LNCAP (cell line): Measurements from ENCODE around the gene SDR42E1.

Source experiments
- TF ChIP-seq, protein P1 (sequence below): fragments of 450-650 bp; IDR thresholded peaks from 2 replicates; pipeline ENCODE4 v1.5.1; 2017; ENCODE audit warnings: mild to moderate bottlenecking

SDR42E1 gene

DNA sequence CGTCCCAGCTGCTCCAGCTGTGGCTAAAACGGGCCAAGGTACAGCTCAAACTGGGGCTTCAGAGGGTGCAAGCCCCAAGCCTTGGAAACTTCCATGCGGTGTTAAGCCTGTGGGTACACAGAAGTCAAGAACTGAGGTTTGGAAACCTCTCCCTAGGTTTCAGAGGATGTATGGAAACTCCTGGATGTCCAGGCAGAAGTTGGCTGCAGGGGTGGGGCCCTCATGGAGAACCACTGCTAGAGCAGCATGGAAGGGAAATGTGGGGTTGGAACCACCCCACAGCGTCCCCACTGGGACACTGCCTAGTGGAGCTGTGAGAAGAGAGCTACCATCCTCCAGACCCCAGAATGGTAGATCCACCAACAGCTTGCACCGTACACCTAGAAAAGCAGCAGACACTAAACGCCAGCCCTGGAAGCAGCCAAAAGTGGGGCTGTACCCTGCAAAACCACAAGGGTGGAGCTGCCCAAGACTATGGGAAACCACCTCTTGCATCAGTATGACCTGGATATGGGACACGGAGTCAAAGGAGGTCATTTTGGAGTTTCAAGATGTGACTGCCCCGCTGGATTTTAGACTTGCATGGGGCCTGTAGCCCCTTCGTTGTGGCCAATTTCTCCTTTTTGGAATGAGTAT lies 2.2 kb downstream of the SDR42E1 start:
- TF ChIP-seq, protein P1, sequence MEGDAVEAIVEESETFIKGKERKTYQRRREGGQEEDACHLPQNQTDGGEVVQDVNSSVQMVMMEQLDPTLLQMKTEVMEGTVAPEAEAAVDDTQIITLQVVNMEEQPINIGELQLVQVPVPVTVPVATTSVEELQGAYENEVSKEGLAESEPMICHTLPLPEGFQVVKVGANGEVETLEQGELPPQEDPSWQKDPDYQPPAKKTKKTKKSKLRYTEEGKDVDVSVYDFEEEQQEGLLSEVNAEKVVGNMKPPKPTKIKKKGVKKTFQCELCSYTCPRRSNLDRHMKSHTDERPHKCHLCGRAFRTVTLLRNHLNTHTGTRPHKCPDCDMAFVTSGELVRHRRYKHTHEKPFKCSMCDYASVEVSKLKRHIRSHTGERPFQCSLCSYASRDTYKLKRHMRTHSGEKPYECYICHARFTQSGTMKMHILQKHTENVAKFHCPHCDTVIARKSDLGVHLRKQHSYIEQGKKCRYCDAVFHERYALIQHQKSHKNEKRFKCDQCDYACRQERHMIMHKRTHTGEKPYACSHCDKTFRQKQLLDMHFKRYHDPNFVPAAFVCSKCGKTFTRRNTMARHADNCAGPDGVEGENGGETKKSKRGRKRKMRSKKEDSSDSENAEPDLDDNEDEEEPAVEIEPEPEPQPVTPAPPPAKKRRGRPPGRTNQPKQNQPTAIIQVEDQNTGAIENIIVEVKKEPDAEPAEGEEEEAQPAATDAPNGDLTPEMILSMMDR: no peak

DNA sequence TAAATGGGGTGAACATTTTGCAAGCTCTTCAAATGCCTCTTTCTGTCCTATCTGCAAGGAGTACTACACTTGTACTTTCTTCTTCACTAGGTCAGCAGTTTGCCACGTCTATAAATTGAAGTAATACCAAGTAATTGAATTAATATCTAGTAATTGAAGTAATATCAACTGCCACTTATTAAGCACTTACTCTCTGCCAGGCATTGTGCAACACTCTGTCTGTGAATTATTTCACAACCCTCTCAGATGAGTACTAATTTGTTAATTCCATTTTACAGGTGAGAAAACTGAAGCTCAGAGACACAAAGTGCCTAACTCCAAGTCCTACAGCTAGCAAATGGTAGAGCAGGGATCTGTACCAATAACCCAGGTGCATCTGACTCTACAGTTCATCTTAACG lies 4.1 kb downstream of the SDR42E1 start:
- TF ChIP-seq, protein P1: no peak

DNA sequence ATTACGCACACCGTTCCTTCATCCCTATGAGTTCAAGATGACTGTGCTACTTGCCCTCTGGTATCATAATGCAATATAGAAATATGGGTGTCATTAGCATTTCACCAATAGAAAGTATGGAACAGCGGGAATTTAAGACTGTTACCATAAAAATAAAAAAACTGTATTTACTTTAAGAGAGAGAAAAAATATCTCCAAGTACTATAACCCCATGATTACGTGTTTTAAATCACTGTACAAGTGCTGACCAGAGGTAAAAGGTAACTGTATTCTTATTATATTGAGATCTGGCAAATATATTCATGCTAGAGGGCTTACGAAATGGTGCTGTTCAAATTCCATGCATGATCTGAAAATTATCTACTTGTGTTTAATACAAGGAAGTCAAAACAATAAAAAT lies 5.2 kb downstream of the SDR42E1 start:
- TF ChIP-seq, protein P1: no peak

DNA sequence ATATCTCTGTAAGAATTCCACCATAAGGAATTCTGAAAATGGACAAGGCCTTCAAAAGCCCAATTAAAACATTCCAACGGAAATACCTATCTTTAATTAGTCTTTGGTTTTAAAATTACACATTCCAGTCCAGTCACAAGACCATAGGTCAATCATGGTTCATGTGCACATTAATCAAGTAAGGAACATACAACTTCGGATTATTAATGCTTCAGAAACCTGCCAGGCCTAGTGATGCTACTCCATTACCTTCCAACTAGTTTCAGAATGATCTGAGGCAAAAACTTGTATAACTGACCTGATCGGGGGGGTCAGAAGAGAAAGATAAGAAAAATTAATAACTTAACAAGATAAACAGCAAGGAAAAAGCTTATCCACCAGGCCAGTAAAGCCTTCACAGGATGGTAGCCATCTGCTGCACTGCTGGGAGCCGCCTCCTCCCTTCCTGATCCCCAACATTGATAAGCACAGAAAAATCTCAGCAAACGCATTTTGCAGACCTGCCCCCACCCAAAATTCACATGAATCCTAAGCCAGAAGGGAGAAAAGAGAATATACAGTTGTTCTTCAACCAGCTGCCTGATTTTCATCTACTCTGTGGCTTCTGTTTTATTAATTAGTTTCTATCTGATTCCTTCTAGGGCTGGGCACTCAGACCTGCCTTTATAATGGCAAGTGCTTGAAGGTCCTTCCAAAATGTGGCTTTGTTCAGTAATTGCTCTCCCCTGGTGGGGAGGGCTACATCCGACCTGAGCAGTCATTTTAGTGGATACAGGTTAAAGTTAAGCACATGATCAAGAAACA lies 6.0 kb downstream of the SDR42E1 start:
- TF ChIP-seq, protein P1: no peak

DNA sequence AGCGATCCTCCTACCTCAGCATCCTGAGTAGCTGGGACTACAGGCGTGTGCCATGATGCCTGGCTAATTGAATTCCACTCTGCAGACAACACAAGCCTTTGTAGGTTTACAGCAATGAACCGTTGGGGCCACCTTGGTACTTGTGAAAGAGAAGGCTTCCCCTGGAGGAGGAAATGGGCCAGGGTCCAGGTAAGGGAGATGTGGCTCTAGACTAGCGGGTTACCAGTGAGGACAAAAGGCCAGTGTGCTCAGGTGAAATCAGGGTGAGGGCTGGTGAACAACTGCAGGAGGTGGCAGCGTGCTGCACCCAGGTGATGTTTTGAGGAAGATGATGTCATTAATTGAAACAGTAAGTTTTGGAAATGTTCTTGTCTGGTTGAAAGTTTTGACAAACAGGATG lies 6.7 kb downstream of the SDR42E1 start:
- TF ChIP-seq, protein P1: no peak

DNA sequence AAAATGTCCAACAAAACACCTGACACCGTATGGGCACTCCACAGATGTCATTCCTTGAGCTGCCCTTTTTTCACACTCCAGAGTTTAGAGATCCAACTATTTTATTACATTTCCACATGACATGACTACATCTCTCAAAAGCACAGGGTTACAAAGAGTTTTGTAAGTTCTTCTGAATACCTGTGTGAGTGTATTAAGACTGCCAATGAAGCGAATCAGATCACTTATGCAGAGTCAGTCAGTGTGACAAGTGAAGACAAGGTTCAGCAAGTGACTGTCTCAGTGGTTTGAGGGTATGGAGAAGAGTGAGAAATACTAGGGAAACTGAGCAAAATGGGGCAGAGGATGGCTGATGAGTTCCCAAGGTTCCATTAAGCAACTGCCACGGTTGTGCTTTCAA lies 8.4 kb downstream of the SDR42E1 start:
- TF ChIP-seq, protein P1: no peak

DNA sequence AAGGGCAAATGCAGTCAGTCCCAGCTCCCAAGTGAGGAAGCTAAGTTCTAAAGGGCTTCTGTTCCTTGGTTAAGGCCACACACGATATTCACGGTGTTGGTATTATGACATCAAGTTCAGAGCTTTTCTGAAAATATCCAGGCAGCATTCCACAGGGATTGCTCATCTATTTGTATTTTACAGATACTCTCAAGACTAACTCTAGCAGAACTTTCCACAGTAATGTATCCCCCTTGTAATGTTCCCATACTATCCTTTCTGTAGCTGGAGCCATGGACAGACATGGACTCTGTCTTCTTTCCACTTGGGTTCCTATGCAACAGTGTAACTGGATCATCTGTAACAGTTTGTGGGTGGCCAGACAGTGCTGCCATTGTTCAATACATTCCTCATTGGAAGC lies 13.5 kb downstream of the SDR42E1 start:
- TF ChIP-seq, protein P1: no peak
